Measurements from ENCODE around the gene GLUD1. TPM values are rescaled to one million over a fixed set of nuclear protein-coding genes. Genes with fewer than 3 reads are reported as not detected.

The GLUD1 gene
- polyA plus RNA-seq, 1 donor from 2014 or later = 107 TPM

DNA sequence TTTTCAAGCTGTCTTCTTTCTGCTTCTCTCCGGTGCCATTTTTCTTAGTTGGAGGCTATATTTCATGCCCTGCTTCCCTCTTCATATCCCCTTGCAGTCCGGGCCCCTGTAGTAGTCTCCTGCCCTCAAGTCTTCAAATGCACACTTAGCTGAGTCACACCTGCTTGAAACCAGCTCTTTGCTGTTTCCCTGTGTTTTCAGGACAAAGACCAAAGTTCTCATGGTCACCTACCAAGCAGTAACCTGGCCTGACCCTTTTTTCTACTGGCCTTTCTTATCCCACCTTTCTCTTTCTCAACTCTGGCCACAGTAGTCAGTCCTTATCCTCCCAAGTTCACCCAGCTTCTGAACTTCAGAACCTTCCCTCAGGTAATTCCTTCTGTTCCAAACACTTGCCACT is 28.5 kb downstream of the GLUD1 start:
- no peak overlapping the region for H3K9ac ChIP-seq (ENCODE audit: low read length)
- no peak overlapping the region for H3K4me3 ChIP-seq (ENCODE audit: low read length)
- no peaks in the 10 kb centered on the region for H3K27me3 ChIP-seq (ENCODE audit: insufficient read depth, low read depth, low read length)
- no peaks in the 10 kb centered on the region for H3K9me2 ChIP-seq (ENCODE audit: insufficient read depth, low read length)
- peaks cover 15% of the 10 kb centered on the region for H3K36me3 ChIP-seq (ENCODE audit: insufficient read depth, low read length)
- TF ChIP-seq SMC3 (conservative IDR thresholded peaks at IDR 0.05; ENCODE audit: poor library complexity) (no peak), EZH2 (IDR thresholded peaks at IDR 0.05; ENCODE audit: borderline replicate concordance, insufficient read depth, low read length, poor library complexity, severe bottlenecking) (no peak), POLR2AphosphoS5 (IDR thresholded peaks at IDR 0.05) (no peak), EP300 (conservative IDR thresholded peaks at IDR 0.05; ENCODE audit: poor library complexity, severe bottlenecking) (no peak), RAD21 (conservative IDR thresholded peaks at IDR 0.05) (no peak), TAF1 (IDR thresholded peaks at IDR 0.05; ENCODE audit: low read depth) (no peak), MXI1 (conservative IDR thresholded peaks at IDR 0.05; ENCODE audit: poor library complexity, severe bottlenecking) (no peak)
- TF ChIP-seq, protein P1, sequence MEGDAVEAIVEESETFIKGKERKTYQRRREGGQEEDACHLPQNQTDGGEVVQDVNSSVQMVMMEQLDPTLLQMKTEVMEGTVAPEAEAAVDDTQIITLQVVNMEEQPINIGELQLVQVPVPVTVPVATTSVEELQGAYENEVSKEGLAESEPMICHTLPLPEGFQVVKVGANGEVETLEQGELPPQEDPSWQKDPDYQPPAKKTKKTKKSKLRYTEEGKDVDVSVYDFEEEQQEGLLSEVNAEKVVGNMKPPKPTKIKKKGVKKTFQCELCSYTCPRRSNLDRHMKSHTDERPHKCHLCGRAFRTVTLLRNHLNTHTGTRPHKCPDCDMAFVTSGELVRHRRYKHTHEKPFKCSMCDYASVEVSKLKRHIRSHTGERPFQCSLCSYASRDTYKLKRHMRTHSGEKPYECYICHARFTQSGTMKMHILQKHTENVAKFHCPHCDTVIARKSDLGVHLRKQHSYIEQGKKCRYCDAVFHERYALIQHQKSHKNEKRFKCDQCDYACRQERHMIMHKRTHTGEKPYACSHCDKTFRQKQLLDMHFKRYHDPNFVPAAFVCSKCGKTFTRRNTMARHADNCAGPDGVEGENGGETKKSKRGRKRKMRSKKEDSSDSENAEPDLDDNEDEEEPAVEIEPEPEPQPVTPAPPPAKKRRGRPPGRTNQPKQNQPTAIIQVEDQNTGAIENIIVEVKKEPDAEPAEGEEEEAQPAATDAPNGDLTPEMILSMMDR (IDR thresholded peaks at IDR 0.05; ENCODE audit: poor library complexity, severe bottlenecking) = no peak
- TF ChIP-seq, protein P2, sequence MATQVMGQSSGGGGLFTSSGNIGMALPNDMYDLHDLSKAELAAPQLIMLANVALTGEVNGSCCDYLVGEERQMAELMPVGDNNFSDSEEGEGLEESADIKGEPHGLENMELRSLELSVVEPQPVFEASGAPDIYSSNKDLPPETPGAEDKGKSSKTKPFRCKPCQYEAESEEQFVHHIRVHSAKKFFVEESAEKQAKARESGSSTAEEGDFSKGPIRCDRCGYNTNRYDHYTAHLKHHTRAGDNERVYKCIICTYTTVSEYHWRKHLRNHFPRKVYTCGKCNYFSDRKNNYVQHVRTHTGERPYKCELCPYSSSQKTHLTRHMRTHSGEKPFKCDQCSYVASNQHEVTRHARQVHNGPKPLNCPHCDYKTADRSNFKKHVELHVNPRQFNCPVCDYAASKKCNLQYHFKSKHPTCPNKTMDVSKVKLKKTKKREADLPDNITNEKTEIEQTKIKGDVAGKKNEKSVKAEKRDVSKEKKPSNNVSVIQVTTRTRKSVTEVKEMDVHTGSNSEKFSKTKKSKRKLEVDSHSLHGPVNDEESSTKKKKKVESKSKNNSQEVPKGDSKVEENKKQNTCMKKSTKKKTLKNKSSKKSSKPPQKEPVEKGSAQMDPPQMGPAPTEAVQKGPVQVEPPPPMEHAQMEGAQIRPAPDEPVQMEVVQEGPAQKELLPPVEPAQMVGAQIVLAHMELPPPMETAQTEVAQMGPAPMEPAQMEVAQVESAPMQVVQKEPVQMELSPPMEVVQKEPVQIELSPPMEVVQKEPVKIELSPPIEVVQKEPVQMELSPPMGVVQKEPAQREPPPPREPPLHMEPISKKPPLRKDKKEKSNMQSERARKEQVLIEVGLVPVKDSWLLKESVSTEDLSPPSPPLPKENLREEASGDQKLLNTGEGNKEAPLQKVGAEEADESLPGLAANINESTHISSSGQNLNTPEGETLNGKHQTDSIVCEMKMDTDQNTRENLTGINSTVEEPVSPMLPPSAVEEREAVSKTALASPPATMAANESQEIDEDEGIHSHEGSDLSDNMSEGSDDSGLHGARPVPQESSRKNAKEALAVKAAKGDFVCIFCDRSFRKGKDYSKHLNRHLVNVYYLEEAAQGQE (IDR thresholded peaks at IDR 0.05; ENCODE audit: borderline replicate concordance) = no peak
- H3F3A ChIP-seq (ENCODE audit: insufficient read depth, low read length, poor library complexity, severe bottlenecking) = no peaks in the 10 kb centered on the region
- H3K27ac ChIP-seq (ENCODE audit: low read length) = no peak overlapping the region
- no peaks in the 10 kb centered on the region for H3K79me2 ChIP-seq (replicated peaks; ENCODE audit: insufficient read depth, low read length)
- no peaks in the 10 kb centered on the region for H3K9me3 ChIP-seq (ENCODE audit: low read length)
- no peak overlapping the region for H3K4me2 ChIP-seq (ENCODE audit: low read length)
- H4K20me1 ChIP-seq (ENCODE audit: insufficient read depth) = no peaks in the 10 kb centered on the region
- H2AFZ ChIP-seq (ENCODE audit: low read depth, low read length) = no peak overlapping the region

DNA sequence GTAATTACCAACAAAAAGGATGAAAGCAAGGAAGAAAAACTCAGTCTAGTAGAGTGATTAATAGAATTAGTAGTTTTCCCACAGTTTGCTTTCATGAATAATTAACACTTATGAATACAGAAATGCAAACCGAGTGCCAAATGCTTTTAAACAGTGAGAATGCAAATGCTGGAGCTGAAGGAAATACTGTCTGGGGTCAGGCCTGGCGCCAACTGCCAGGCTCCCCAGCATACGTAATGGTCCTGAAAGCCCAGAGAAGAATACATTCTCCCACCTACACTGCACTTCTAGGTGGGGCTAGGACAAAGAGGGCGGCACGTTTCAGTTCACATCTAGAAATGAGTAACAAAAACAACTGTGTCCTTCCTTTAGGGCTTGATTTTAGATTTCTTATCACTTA is 30.0 kb downstream of the GLUD1 start:
- no peaks in the 10 kb centered on the region for H3K9me3 ChIP-seq (ENCODE audit: low read length)
- H3K4me3 ChIP-seq (ENCODE audit: low read length) = no peak overlapping the region
- peaks cover 15% of the 10 kb centered on the region for H3K36me3 ChIP-seq (ENCODE audit: insufficient read depth, low read length)
- H3K79me2 ChIP-seq (replicated peaks; ENCODE audit: insufficient read depth, low read length) = no peaks in the 10 kb centered on the region
- H3K27ac ChIP-seq (ENCODE audit: low read length) = no peak overlapping the region
- H3K4me2 ChIP-seq (ENCODE audit: low read length) = no peak overlapping the region
- H3K9me2 ChIP-seq (ENCODE audit: insufficient read depth, low read length) = no peaks in the 10 kb centered on the region
- no peak overlapping the region for H2AFZ ChIP-seq (ENCODE audit: low read depth, low read length)
- H3K9ac ChIP-seq (ENCODE audit: low read length) = no peak overlapping the region
- no peaks in the 10 kb centered on the region for H3F3A ChIP-seq (ENCODE audit: insufficient read depth, low read length, poor library complexity, severe bottlenecking)
- TF ChIP-seq, protein P1 (IDR thresholded peaks at IDR 0.05; ENCODE audit: poor library complexity, severe bottlenecking) = no peak
- TF ChIP-seq, protein P2 (IDR thresholded peaks at IDR 0.05; ENCODE audit: borderline replicate concordance) = no peak
- TF ChIP-seq TAF1 (IDR thresholded peaks at IDR 0.05; ENCODE audit: low read depth) (no peak), RAD21 (conservative IDR thresholded peaks at IDR 0.05) (no peak), MXI1 (conservative IDR thresholded peaks at IDR 0.05; ENCODE audit: poor library complexity, severe bottlenecking) (no peak), SMC3 (conservative IDR thresholded peaks at IDR 0.05; ENCODE audit: poor library complexity) (no peak), POLR2AphosphoS5 (IDR thresholded peaks at IDR 0.05) (no peak), EZH2 (IDR thresholded peaks at IDR 0.05; ENCODE audit: borderline replicate concordance, insufficient read depth, low read length, poor library complexity, severe bottlenecking) (no peak), EP300 (conservative IDR thresholded peaks at IDR 0.05; ENCODE audit: poor library complexity, severe bottlenecking) (no peak)
- no peaks in the 10 kb centered on the region for H3K27me3 ChIP-seq (ENCODE audit: insufficient read depth, low read depth, low read length)
- H4K20me1 ChIP-seq (ENCODE audit: insufficient read depth) = no peaks in the 10 kb centered on the region

Measured in neural cell (in vitro differentiated cells).